Measurements from ENCODE around the gene PLVAP. TPM values are rescaled to one million over a fixed set of nuclear protein-coding genes. Genes with fewer than 3 reads are reported as not detected.

Gene PLVAP
- total and polyA plus RNA-seq, 9 of the 15 experiments (the other 6 are each of a cell fraction or from before 2014, with no cell fraction given), result 0.09 to 0.84 (median 0.51) TPM; not detected in 4

GRCh38 chr19:17337675-17338432 is 39.3 kb downstream of the PLVAP start (continued):
- no peak for TF ChIP-seq ETS2 (tag; IDR thresholded peaks at IDR 0.05; ENCODE audit: borderline replicate concordance, poor library complexity, severe bottlenecking)
- no peak for TF ChIP-seq FUS (optimal IDR thresholded peaks at IDR 0.05; ENCODE audit: low read depth, low read length)
- no peak for TF ChIP-seq MYC (IDR thresholded peaks at IDR 0.05; ENCODE audit: low read depth, low read length)
- TF ChIP-seq MYC (CRISPR knock-in tag; IDR thresholded peaks at IDR 0.05; ENCODE audit: borderline replicate concordance, low read depth), result peak; percentile 74; the same call in 1 of the 2 replicates
- no peak for TF ChIP-seq STAT5B (CRISPR knock-in tag; IDR thresholded peaks at IDR 0.05)
- no peak for TF ChIP-seq ZBTB5 (IDR thresholded peaks at IDR 0.05)
- TF ChIP-seq MEIS2 (IDR thresholded peaks at IDR 0.05; ENCODE audit: partially characterized antibody), result peak; percentile 13
- no peak for TF ChIP-seq ZNF785 (CRISPR knock-in tag; IDR thresholded peaks at IDR 0.05)
- TF ChIP-seq STAT6 (CRISPR knock-in tag; IDR thresholded peaks at IDR 0.05), result peak; percentile 28; the same call in 1 of the 2 replicates
- no peak for TF ChIP-seq TARDBP (IDR thresholded peaks at IDR 0.05)
- no peak for TF ChIP-seq KLF16 (IDR thresholded peaks at IDR 0.05)
- TF ChIP-seq ZNF586 (CRISPR knock-in tag; conservative IDR thresholded peaks at IDR 0.05), result no peak
- no peak for TF ChIP-seq CREB1 (IDR thresholded peaks at IDR 0.05)
- no peak for TF ChIP-seq CREB1 (CRISPR knock-in tag; IDR thresholded peaks at IDR 0.05)
- TF ChIP-seq AFF4 (CRISPR knock-in tag; IDR thresholded peaks at IDR 0.05), result no peak
- TF ChIP-seq CSDE1 (IDR thresholded peaks at IDR 0.05), result no peak
- TF ChIP-seq WHSC1 (IDR thresholded peaks at IDR 0.05; ENCODE audit: low read length), result no peak
- TF ChIP-seq SAFB (IDR thresholded peaks at IDR 0.05; ENCODE audit: borderline replicate concordance, low read depth, low read length), result no peak
- no peak for TF ChIP-seq TFE3 (CRISPR knock-in tag; IDR thresholded peaks at IDR 0.05)

Data from K562 (cell line).